T-helper 2 cell treated with Interferon-gamma antibody and Interleukin-4, amounts not matched to agents 5 μg/mL and 100 μg/mL, for 36 hours (primary cell): ENCODE results near the gene CTU1.
"Not testable (repeated sequence)": the region's sequence is repeated elsewhere in the genome, so short reads cannot be mapped to it uniquely, and the experiment has no call there.

Source experiments
- DNase-seq: peaks from one replicate; pipeline ENCODE4 v3.0.0; 2021; ENCODE audit warnings: low spot score
- H3K27ac Mint-ChIP-seq: one replicate; pipeline ENCODE4 v1.8.0; 2021; ENCODE audit warnings: mild to moderate bottlenecking, mixed read lengths
- H3K27me3 Mint-ChIP-seq: one replicate; pipeline ENCODE4 v1.8.0; 2021; ENCODE audit warnings: low read depth, mixed read lengths
- H3K36me3 Mint-ChIP-seq: one replicate; pipeline ENCODE4 v1.8.0; 2021; ENCODE audit warnings: low read depth, mixed read lengths
- H3K4me1 Mint-ChIP-seq: one replicate; pipeline ENCODE4 v1.8.0; 2021; ENCODE audit warnings: low read depth, mixed read lengths
- H3K4me3 Mint-ChIP-seq: one replicate; pipeline ENCODE4 v1.8.0; 2022; ENCODE audit warnings: mild to moderate bottlenecking, moderate library complexity, mixed read lengths
- H3K9me3 Mint-ChIP-seq: one replicate; pipeline ENCODE4 v1.8.0; 2021; ENCODE audit warnings: mixed read lengths

The CTU1 gene

GRCh38 chr19:51108066-51108804 is at the start of gene CTU1:
Gene CTU1, minus strand, starts transcription at chr19:51108409. Its CDS starts 3,840 bp downstream, at chr19:51104569.
- Mint-ChIP-seq H3K9me3 (no peaks in the 10 kb centered on the region), H3K4me1 (peaks cover 21% of the 10 kb centered on the region), H3K4me3 (peak within 1 kb of the TSS; percentile 95), H3K27me3 (no peaks in the 10 kb centered on the region), H3K36me3 (peaks cover 8% of the 10 kb centered on the region), H3K27ac (peak within 1 kb of the TSS; percentile 96)
- peak; percentile 99 for DNase-seq

GRCh38 chr19:51157265-51157664 is 49.1 kb upstream of the CTU1 start:
- Mint-ChIP-seq H3K27ac (no peak overlapping the region), H3K4me1 (peaks cover 16% of the 10 kb centered on the region), H3K27me3 (peaks cover 17% of the 10 kb centered on the region), H3K36me3 (no peaks in the 10 kb centered on the region), H3K9me3 (no peaks in the 10 kb centered on the region), H3K4me3 (no peak overlapping the region)
- DNase-seq, result no peak

GRCh38 chr19:51156710-51157109 is 48.5 kb upstream of the CTU1 start:
- H3K4me3 Mint-ChIP-seq, result no peak overlapping the region
- no peaks in the 10 kb centered on the region for H3K36me3 Mint-ChIP-seq
- DNase-seq, result no peak
- no peak overlapping the region for H3K27ac Mint-ChIP-seq
- no peaks in the 10 kb centered on the region for H3K9me3 Mint-ChIP-seq
- H3K4me1 Mint-ChIP-seq, result peaks cover 14% of the 10 kb centered on the region
- H3K27me3 Mint-ChIP-seq, result peaks cover 19% of the 10 kb centered on the region

- H3K4me3 Mint-ChIP-seq, result no peak overlapping the region
- no peaks in the 10 kb centered on the region for H3K4me1 Mint-ChIP-seq
- no peak overlapping the region for H3K27ac Mint-ChIP-seq
- no peaks in the 10 kb centered on the region for H3K36me3 Mint-ChIP-seq
- H3K9me3 Mint-ChIP-seq, result no peaks in the 10 kb centered on the region
- DNase-seq, result no peak
- H3K27me3 Mint-ChIP-seq, result peaks cover 47% of the 10 kb centered on the region
Observed at GRCh38 chr19:51150627-51151026, 42.4 kb upstream of the CTU1 start.

GRCh38 chr19:51148580-51148979 is 40.4 kb upstream of the CTU1 start:
- Mint-ChIP-seq H3K4me1 (no peaks in the 10 kb centered on the region), H3K4me3 (no peak overlapping the region), H3K36me3 (no peaks in the 10 kb centered on the region), H3K27me3 (peaks cover 44% of the 10 kb centered on the region), H3K27ac (no peak overlapping the region), H3K9me3 (no peaks in the 10 kb centered on the region)
- DNase-seq, result no peak

- Mint-ChIP-seq H3K27me3 (peaks cover 39% of the 10 kb centered on the region), H3K9me3 (no peaks in the 10 kb centered on the region), H3K4me3 (no peak overlapping the region), H3K27ac (no peak overlapping the region), H3K4me1 (no peaks in the 10 kb centered on the region), H3K36me3 (no peaks in the 10 kb centered on the region)
- DNase-seq, result no peak
Observed at GRCh38 chr19:51147663-51148062, 39.5 kb upstream of the CTU1 start.

GRCh38 chr19:51146751-51147150 is 38.5 kb upstream of the CTU1 start:
- no peak overlapping the region for H3K4me3 Mint-ChIP-seq
- no peak for DNase-seq
- peaks cover 32% of the 10 kb centered on the region for H3K27me3 Mint-ChIP-seq
- H3K36me3 Mint-ChIP-seq, result no peaks in the 10 kb centered on the region
- no peaks in the 10 kb centered on the region for H3K9me3 Mint-ChIP-seq
- H3K4me1 Mint-ChIP-seq, result no peaks in the 10 kb centered on the region
- H3K27ac Mint-ChIP-seq, result no peak overlapping the region

- no peaks in the 10 kb centered on the region for H3K36me3 Mint-ChIP-seq
- H3K4me3 Mint-ChIP-seq, result no peak overlapping the region
- H3K27me3 Mint-ChIP-seq, result peaks cover 32% of the 10 kb centered on the region
- H3K4me1 Mint-ChIP-seq, result no peaks in the 10 kb centered on the region
- no peak for DNase-seq
- no peak overlapping the region for H3K27ac Mint-ChIP-seq
- H3K9me3 Mint-ChIP-seq, result no peaks in the 10 kb centered on the region
Observed at GRCh38 chr19:51145916-51146493, 37.8 kb upstream of the CTU1 start.

GRCh38 chr19:51144482-51145045 is 36.4 kb upstream of the CTU1 start:
- DNase-seq, result no peak
- Mint-ChIP-seq H3K27me3 (peaks cover 25% of the 10 kb centered on the region), H3K4me3 (no peak overlapping the region), H3K9me3 (no peaks in the 10 kb centered on the region), H3K27ac (no peak overlapping the region), H3K36me3 (no peaks in the 10 kb centered on the region), H3K4me1 (peaks cover under 1% of the 10 kb centered on the region)

GRCh38 chr19:51143486-51143885 is 35.3 kb upstream of the CTU1 start:
- Mint-ChIP-seq H3K9me3 (no peaks in the 10 kb centered on the region), H3K4me1 (peaks cover 2% of the 10 kb centered on the region), H3K36me3 (no peaks in the 10 kb centered on the region), H3K27me3 (peaks cover 23% of the 10 kb centered on the region), H3K4me3 (no peak overlapping the region), H3K27ac (no peak overlapping the region)
- no peak for DNase-seq

- H3K4me1 Mint-ChIP-seq, H3K27ac Mint-ChIP-seq, H3K9me3 Mint-ChIP-seq, H3K36me3 Mint-ChIP-seq, H3K4me3 Mint-ChIP-seq, DNase-seq: not testable (repeated sequence)
- peaks cover 21% of the 10 kb centered on the region for H3K27me3 Mint-ChIP-seq
Observed at GRCh38 chr19:51142809-51143475, 34.7 kb upstream of the CTU1 start.

- H3K9me3 Mint-ChIP-seq, result no peaks in the 10 kb centered on the region
- H3K36me3 Mint-ChIP-seq, result no peaks in the 10 kb centered on the region
- H3K27me3 Mint-ChIP-seq, result peaks cover 17% of the 10 kb centered on the region
- no peak for DNase-seq
- no peak within 1 kb of the TSS for H3K27ac Mint-ChIP-seq
- no peak within 1 kb of the TSS for H3K4me3 Mint-ChIP-seq
- H3K4me1 Mint-ChIP-seq, result peaks cover 2% of the 10 kb centered on the region
Observed at GRCh38 chr19:51142119-51142518, 33.9 kb upstream of the CTU1 start, which contains the start of gene SIGLEC7. Gene SIGLEC7, plus strand, starts transcription at chr19:51142301. Its CDS starts 69 bp downstream, at chr19:51142370.

GRCh38 chr19:51141181-51141580 is 33.0 kb upstream of the CTU1 start:
- H3K4me3 Mint-ChIP-seq, result no peak overlapping the region
- H3K4me1 Mint-ChIP-seq, result peaks cover 6% of the 10 kb centered on the region
- peaks cover 17% of the 10 kb centered on the region for H3K27me3 Mint-ChIP-seq
- no peaks in the 10 kb centered on the region for H3K9me3 Mint-ChIP-seq
- no peak for DNase-seq
- H3K27ac Mint-ChIP-seq, result no peak overlapping the region
- no peaks in the 10 kb centered on the region for H3K36me3 Mint-ChIP-seq

GRCh38 chr19:51140441-51140840 is 32.2 kb upstream of the CTU1 start:
- H3K4me3 Mint-ChIP-seq, result no peak overlapping the region
- no peak for DNase-seq
- no peak overlapping the region for H3K27ac Mint-ChIP-seq
- H3K4me1 Mint-ChIP-seq, result peaks cover 6% of the 10 kb centered on the region
- H3K36me3 Mint-ChIP-seq, result no peaks in the 10 kb centered on the region
- peaks cover 17% of the 10 kb centered on the region for H3K27me3 Mint-ChIP-seq
- no peaks in the 10 kb centered on the region for H3K9me3 Mint-ChIP-seq
